SK-N-SH treated with all-trans-retinoic acid at 6 μM for 48 hours (cell line): ENCODE data around the gene SLC13A4.

Experiments
- BACH2 ChIP-seq: fragments of 250-450 bp; sonication (Bioruptor Pico); IDR thresholded peaks from 2 replicates; pipeline ENCODE4 v1.9.0; 2021; ENCODE audit warnings: mild to moderate bottlenecking, borderline replicate concordance
- CSRNP3 ChIP-seq: fragments of 250-450 bp; sonication (Bioruptor Pico); IDR thresholded peaks from 2 replicates; pipeline ENCODE4 v1.5.1; 2021; ENCODE audit warnings: mild to moderate bottlenecking, moderate library complexity
- GLIS3 ChIP-seq: fragments of 250-450 bp; sonication (Bioruptor Pico); IDR thresholded peaks from 2 replicates; pipeline ENCODE4 v1.5.0; 2020; ENCODE audit warnings: mild to moderate bottlenecking, moderate library complexity
- PPARA ChIP-seq: fragments of 250-450 bp; sonication (Bioruptor Pico); IDR thresholded peaks from 2 replicates; pipeline ENCODE4 v1.5.0; 2020; ENCODE audit warnings: mild to moderate bottlenecking, borderline replicate concordance
- RARB ChIP-seq: fragments of 250-450 bp; sonication (Bioruptor Pico); IDR thresholded peaks from 2 replicates; pipeline ENCODE4 v1.8.0; 2021; ENCODE audit warnings: mild to moderate bottlenecking, moderate library complexity
- ZFP30 ChIP-seq: fragments of 450-650 bp; formaldehyde crosslinking; IDR thresholded peaks from 2 replicates; pipeline ENCODE4 v1.5.0; 2022; ENCODE audit warnings: mild to moderate bottlenecking, moderate library complexity
- TF ChIP-seq, protein P1 (sequence below): fragments of 250-450 bp; sonication (Bioruptor Pico); IDR thresholded peaks from 2 replicates; pipeline ENCODE4 v1.8.0; 2020; ENCODE audit warnings: mild to moderate bottlenecking, moderate library complexity, borderline replicate concordance
- TF ChIP-seq, protein P2 (sequence below): fragments of 250-450 bp; sonication (Bioruptor Pico); IDR thresholded peaks from 2 replicates; pipeline ENCODE4 v1.5.1; 2020; ENCODE audit warnings: low read depth, mild to moderate bottlenecking, moderate library complexity

DNA sequence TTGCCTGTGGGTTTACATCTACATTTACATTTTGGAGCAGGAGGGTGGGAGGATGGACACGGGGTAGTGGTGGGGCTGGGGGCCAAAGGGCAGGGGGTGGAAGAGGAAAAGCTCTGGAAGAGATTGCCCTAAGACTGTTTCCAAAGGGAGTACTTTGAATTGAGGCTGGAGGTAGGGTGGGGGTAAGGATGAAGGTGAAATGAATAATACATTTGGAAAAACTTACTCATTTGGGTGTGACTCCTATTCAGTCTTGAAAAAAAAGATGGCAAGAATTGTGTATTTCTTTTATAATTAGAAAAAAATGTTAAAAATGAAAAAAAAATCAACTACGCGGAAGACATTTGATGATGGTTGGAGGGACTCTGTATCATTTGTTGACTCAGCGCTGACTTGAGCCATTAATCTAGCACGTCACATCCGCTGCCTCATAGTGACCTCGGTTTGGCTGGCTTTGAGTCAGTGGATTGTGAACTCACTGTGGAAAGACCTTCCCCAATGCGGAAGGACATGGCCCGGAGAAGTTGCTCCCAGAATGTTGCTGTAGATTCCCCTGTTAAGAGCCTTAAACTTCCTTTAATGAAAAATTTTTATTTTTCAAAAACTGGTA, 17.8 kb upstream of the SLC13A4 start:
- TF ChIP-seq ZFP30 (CRISPR knock-in tag) = no peak
- no peak for TF ChIP-seq GLIS3 (CRISPR knock-in tag)
- no peak for TF ChIP-seq BACH2 (CRISPR knock-in tag)
- TF ChIP-seq, protein P1, sequence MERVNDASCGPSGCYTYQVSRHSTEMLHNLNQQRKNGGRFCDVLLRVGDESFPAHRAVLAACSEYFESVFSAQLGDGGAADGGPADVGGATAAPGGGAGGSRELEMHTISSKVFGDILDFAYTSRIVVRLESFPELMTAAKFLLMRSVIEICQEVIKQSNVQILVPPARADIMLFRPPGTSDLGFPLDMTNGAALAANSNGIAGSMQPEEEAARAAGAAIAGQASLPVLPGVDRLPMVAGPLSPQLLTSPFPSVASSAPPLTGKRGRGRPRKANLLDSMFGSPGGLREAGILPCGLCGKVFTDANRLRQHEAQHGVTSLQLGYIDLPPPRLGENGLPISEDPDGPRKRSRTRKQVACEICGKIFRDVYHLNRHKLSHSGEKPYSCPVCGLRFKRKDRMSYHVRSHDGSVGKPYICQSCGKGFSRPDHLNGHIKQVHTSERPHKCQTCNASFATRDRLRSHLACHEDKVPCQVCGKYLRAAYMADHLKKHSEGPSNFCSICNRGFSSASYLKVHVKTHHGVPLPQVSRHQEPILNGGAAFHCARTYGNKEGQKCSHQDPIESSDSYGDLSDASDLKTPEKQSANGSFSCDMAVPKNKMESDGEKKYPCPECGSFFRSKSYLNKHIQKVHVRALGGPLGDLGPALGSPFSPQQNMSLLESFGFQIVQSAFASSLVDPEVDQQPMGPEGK (CRISPR knock-in tag) = no peak
- TF ChIP-seq, protein P2, sequence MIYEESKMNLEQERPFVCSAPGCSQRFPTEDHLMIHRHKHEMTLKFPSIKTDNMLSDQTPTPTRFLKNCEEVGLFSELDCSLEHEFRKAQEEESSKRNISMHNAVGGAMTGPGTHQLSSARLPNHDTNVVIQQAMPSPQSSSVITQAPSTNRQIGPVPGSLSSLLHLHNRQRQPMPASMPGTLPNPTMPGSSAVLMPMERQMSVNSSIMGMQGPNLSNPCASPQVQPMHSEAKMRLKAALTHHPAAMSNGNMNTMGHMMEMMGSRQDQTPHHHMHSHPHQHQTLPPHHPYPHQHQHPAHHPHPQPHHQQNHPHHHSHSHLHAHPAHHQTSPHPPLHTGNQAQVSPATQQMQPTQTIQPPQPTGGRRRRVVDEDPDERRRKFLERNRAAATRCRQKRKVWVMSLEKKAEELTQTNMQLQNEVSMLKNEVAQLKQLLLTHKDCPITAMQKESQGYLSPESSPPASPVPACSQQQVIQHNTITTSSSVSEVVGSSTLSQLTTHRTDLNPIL = no peak
- no peak for TF ChIP-seq RARB
- TF ChIP-seq CSRNP3 (CRISPR knock-in tag) = no peak
- TF ChIP-seq PPARA (CRISPR knock-in tag) = no peak
